Esophagus muscularis mucosa (tissue), 4 donors: ENCODE results near the gene SLCO3A1. TPM values are rescaled to one million over a fixed set of nuclear protein-coding genes. Genes with fewer than 3 reads are reported as not detected.
A peak's percentile ranks its signal among the peaks of the same experiment; 100 is the strongest.

Experiments
- DNase-seq: peaks from one replicate; pipeline ENCODE4 v3.0.0-alpha.2; 2017; ENCODE audit errors: extremely low spot score
- H3K27ac ChIP-seq, 4 donors: fragments of 200-600 bp; sonication (generic); replicated peaks in 1 of 4; 1 replicate in 3 of 4; 2 replicates in 1 of 4; pipeline ENCODE4 v1.5.1; 2016 to 2019; ENCODE audit warnings: mild to moderate bottlenecking in 1 of 4
- H3K27me3 ChIP-seq, 4 donors: fragments of 200-600 bp; sonication (generic); one replicate each; pipeline versions ENCODE4 v1.5.1 to v1.6.0; 2016 to 2019
- H3K36me3 ChIP-seq, 4 donors: fragments of 200-600 bp; sonication (generic); one replicate each; pipeline ENCODE4 v1.5.1; 2016 to 2019
- H3K4me1 ChIP-seq, 4 donors: fragments of 200-600 bp; sonication (generic); one replicate each; pipeline ENCODE4 v1.5.1; 2016 to 2019
- H3K4me3 ChIP-seq, 4 donors: fragments of 200-600 bp; sonication (generic); 1 replicate in 2 of 4; 2 replicates in 2 of 4; pipeline ENCODE4 v1.5.1; 2016 to 2019; ENCODE audit warnings: mild to moderate bottlenecking in 4 of 4, moderate library complexity in 1 of 4
- H3K9me3 ChIP-seq, 4 donors: fragments of 200-600 bp; sonication (generic); 1 replicate in 3 of 4; 2 replicates in 1 of 4; pipeline ENCODE4 v1.5.1; 2016 to 2019
- EP300 ChIP-seq: sonication (generic); formaldehyde crosslinking; IDR thresholded peaks from one replicate; pipeline ENCODE4 v1.6.1; 2017; ENCODE audit warnings: antibody characterized with exemption
- POLR2A ChIP-seq: fragments of 450-650 bp; IDR thresholded peaks from one replicate; pipeline ENCODE4 v1.6.1; 2017; ENCODE audit warnings: antibody characterized with exemption, moderate library complexity, mild to moderate bottlenecking, low read depth
- POLR2AphosphoS5 ChIP-seq, 2 donors: sonication (generic); formaldehyde crosslinking; IDR thresholded peaks; one replicate each; pipeline ENCODE4 v1.6.1; 2017; ENCODE audit warnings: antibody characterized with exemption in 2 of 2
- WGBS: methylation state at CpG from one replicate; pipeline ENCODE4 v1.1.5; 2018; 5-methylcytosine and 5-hydroxymethylcytosine counted together
- intact Hi-C: fragments of 100-400 bp; cut with DNase I; formaldehyde crosslinking; loops from one replicate; pipeline ENCODE4 v1.15.1; 2023
- total RNA-seq, 4 donors: library from RNA; depleted of rRNA; stranded (reverse); fragments of >200 nt; gene quantifications; one replicate each; pipeline versions ENCODE4 v1.1.0 to v1.2.1, GENCODE V29; 2016
- TF ChIP-seq, protein P1 (sequence below), 3 experiments: fragments of 200-600 bp in 2 of 3; fragments of 450-650 bp in 1 of 3; sonication (generic) in 2 of 3; IDR thresholded peaks; one replicate each; pipeline ENCODE4 v1.5.1; 2017 to 2019; ENCODE audit warnings: antibody characterized with exemption in 3 of 3, mild to moderate bottlenecking in 2 of 3, moderate library complexity in 1 of 3

The SLCO3A1 gene
- total RNA-seq, 4 donors from 2014 or later: 5.6 to 17.5 (median 12.3) TPM

DNA sequence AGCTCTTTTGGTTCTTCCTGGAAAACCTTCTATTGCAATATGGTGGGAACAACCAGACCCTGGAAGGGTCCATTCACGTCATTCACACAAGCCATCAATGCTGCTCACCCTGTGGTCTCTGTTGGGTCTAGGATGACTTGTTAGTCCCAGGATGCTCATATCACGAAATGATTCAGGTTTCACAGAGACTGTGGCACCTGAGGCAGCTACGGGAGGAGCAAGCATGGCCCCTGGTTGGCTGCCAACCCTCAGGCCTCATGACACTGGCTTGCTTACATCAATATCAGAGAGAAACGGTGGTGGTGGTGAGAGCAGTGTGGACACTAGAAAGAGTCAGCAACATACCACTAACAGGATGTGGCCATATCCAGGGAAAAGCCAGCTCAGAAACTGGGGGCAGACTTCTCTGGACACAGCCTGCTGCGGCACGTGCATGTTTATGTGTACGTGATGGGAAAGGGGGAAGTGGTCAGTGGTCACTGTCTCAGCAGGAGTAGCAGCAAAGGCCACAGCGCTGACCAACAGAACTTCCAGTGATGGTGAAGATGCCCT lies 331.2 kb downstream of the SLCO3A1 start:
- TF ChIP-seq POLR2AphosphoS5 (IDR thresholded peaks at IDR 0.05): no peak
- TF ChIP-seq POLR2A: no peak
- TF ChIP-seq, protein P1, sequence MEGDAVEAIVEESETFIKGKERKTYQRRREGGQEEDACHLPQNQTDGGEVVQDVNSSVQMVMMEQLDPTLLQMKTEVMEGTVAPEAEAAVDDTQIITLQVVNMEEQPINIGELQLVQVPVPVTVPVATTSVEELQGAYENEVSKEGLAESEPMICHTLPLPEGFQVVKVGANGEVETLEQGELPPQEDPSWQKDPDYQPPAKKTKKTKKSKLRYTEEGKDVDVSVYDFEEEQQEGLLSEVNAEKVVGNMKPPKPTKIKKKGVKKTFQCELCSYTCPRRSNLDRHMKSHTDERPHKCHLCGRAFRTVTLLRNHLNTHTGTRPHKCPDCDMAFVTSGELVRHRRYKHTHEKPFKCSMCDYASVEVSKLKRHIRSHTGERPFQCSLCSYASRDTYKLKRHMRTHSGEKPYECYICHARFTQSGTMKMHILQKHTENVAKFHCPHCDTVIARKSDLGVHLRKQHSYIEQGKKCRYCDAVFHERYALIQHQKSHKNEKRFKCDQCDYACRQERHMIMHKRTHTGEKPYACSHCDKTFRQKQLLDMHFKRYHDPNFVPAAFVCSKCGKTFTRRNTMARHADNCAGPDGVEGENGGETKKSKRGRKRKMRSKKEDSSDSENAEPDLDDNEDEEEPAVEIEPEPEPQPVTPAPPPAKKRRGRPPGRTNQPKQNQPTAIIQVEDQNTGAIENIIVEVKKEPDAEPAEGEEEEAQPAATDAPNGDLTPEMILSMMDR (IDR thresholded peaks at IDR 0.05): no peak
- TF ChIP-seq EP300: no peak
- DNase-seq: no peak
- no peak overlapping the region for H3K4me3 ChIP-seq
- intact Hi-C loops: no loop called here
- H3K36me3 ChIP-seq: no peaks in the 10 kb centered on the region
- WGBS: 80% methylated on average over 8 of the region's 8 CpGs
- no peaks in the 10 kb centered on the region for H3K4me1 ChIP-seq
- H3K27me3 ChIP-seq: no peaks in the 10 kb centered on the region
- H3K27ac ChIP-seq: no peak overlapping the region
- no peaks in the 10 kb centered on the region for H3K9me3 ChIP-seq

DNA sequence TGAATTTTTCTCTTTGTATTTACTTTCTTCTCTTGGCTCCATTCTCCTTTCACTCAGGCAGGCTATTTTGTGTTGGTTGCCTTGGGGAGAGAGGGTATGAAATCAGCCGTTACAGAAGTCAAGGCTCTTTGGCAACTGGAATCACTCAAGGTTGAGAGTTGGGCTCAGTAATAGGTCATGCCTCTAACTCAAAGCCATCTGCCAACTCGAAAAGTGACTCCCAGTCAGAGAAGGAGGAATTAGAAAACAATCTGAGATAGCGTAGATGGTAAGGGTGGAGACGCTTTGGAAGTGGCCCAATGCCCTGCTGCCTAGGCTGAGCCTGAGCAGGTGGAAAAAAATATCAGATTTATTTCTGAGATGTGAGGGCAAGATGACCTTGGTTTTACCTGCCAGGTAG lies 334.5 kb downstream of the SLCO3A1 start:
- H3K36me3 ChIP-seq: no peaks in the 10 kb centered on the region
- no peaks in the 10 kb centered on the region for H3K9me3 ChIP-seq
- no peak for DNase-seq
- no peaks in the 10 kb centered on the region for H3K4me1 ChIP-seq
- H3K27me3 ChIP-seq: no peaks in the 10 kb centered on the region
- H3K27ac ChIP-seq: no peak overlapping the region
- H3K4me3 ChIP-seq: no peak overlapping the region
- intact Hi-C loops: no loop called here
- 82% methylated on average over 4 of the region's 4 CpGs for WGBS
- TF ChIP-seq POLR2A: no peak
- TF ChIP-seq, protein P1 (IDR thresholded peaks at IDR 0.05): no peak
- no peak for TF ChIP-seq POLR2AphosphoS5 (IDR thresholded peaks at IDR 0.05)
- TF ChIP-seq EP300: no peak

DNA sequence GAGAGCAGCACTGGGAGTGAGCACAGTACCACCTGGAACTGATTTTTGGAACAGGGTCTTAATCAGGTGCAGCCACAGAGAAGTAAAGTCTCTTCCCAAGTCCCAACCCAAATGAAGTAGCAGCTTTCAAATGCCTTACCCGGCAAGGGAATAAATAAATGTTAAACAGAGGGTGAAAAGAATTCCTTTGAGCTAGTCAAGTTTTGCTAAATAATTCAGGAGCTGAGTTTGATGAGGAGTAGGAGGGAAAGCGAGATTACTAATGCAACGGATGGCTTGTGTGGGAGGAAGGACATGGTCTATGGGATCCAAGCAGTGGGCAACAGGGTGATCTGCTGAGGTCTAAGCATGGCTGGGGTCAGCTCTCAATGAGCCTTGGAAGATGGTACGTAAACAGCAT lies 335.7 kb downstream of the SLCO3A1 start:
- TF ChIP-seq POLR2AphosphoS5 (IDR thresholded peaks at IDR 0.05) (no peak), POLR2A (no peak), EP300 (no peak)
- TF ChIP-seq, protein P1 (IDR thresholded peaks at IDR 0.05): no peak
- Histone ChIP-seq H3K27ac (no peak overlapping the region), H3K36me3 (no peaks in the 10 kb centered on the region), H3K4me1 (no peaks in the 10 kb centered on the region), H3K27me3 (no peaks in the 10 kb centered on the region), H3K9me3 (no peaks in the 10 kb centered on the region), H3K4me3 (no peak overlapping the region)
- 82% methylated on average over 4 of the region's 4 CpGs for WGBS
- intact Hi-C loops: no loop called here
- DNase-seq: no peak

DNA sequence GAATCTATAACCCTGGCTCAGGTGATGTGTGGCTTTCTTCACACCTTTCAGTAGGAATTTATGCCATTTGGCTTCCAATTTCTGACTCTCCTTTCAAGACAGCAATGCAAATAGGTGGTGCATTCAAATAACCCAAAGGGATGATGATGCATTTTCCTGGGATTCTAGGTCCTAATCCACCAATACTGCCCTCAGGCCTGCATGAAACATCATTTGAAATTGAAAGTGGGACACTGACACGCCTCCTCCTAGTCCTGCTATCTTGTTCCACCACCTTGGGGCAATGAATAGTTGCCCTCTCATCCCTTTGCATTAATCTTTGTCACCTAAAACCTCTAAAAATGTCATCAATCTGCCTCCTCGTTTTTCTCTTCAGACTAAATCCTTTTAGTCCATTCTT lies 341.7 kb downstream of the SLCO3A1 start:
- DNase-seq: peak; percentile 29
- Histone ChIP-seq H3K27ac (no peak overlapping the region), H3K4me3 (no peak overlapping the region), H3K4me1 (no peaks in the 10 kb centered on the region), H3K27me3 (no peaks in the 10 kb centered on the region), H3K9me3 (no peaks in the 10 kb centered on the region), H3K36me3 (no peaks in the 10 kb centered on the region)
- intact Hi-C loops: no loop called here
- 60% methylated on average over 2 of the region's 2 CpGs for WGBS
- no peak for TF ChIP-seq POLR2A
- TF ChIP-seq, protein P1 (IDR thresholded peaks at IDR 0.05): no peak
- TF ChIP-seq EP300: no peak
- TF ChIP-seq POLR2AphosphoS5 (IDR thresholded peaks at IDR 0.05): no peak

DNA sequence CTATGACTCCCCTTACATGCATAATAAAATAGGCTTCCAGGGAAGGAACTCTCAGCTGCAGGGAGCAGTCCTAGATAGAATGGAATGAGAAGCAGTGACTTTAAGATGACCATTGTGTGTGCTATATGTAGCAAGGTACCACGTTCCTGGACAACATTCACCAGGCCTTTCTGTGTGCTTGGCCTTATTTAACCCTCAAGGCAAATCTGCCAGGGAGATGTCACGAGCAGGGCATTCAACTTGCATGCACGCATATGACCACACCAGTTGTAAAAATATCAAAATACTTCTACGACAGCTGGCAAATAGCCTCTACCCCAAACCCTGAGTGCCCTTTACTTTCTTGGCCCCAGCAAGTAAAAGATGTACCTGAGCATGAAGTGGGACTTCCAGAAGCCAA lies 342.8 kb downstream of the SLCO3A1 start:
- Histone ChIP-seq H3K27ac (no peak overlapping the region), H3K27me3 (no peaks in the 10 kb centered on the region), H3K9me3 (no peaks in the 10 kb centered on the region), H3K4me1 (no peaks in the 10 kb centered on the region), H3K4me3 (no peak overlapping the region), H3K36me3 (no peaks in the 10 kb centered on the region)
- no peak for TF ChIP-seq POLR2A
- TF ChIP-seq POLR2AphosphoS5 (IDR thresholded peaks at IDR 0.05): no peak
- no peak for TF ChIP-seq EP300
- TF ChIP-seq, protein P1 (IDR thresholded peaks at IDR 0.05): no peak
- 86% methylated on average over 4 of the region's 4 CpGs for WGBS
- intact Hi-C loops: no loop called here
- peak; percentile 55 for DNase-seq
